Ovary (tissue), 9 donors: Measurements from ENCODE around the gene BCORL1. TPM values are rescaled to one million over a fixed set of nuclear protein-coding genes. Genes with fewer than 3 reads are reported as not detected.

Source experiments
- DNase-seq, 5 donors: peaks; one replicate each; pipeline ENCODE4 v3.0.0-alpha.2; 2019 to 2020
- H3K27ac ChIP-seq, 2 donors: fragments of 200-600 bp; one replicate each; pipeline versions ENCODE4 v1.5.1 to v1.8.0; 2019 to 2022
- H3K27me3 ChIP-seq: fragments of 200-600 bp; one replicate; pipeline ENCODE4 v1.8.0; 2022
- H3K36me3 ChIP-seq: fragments of 200-600 bp; sonication (generic); one replicate; pipeline ENCODE4 v1.5.1; 2019
- H3K4me1 ChIP-seq: one replicate; pipeline ENCODE4 v1.8.1; 2013; ENCODE audit warnings: mild to moderate bottlenecking, moderate library complexity; ENCODE audit not compliant: insufficient read depth
- H3K4me3 ChIP-seq: fragments of 200-600 bp; sonication (generic); one replicate; pipeline ENCODE4 v1.5.1; 2017
- H3K9me3 ChIP-seq, 2 donors: fragments of 200-600 bp in 1 of 2; sonication (generic) in 1 of 2; one replicate each; pipeline versions ENCODE4 v1.5.1 to v1.8.1; 2013 to 2019; ENCODE audit warnings: mild to moderate bottlenecking in 1 of 2, moderate library complexity in 1 of 2
- EP300 ChIP-seq: sonication (generic); formaldehyde crosslinking; IDR thresholded peaks from one replicate; pipeline ENCODE4 v1.6.1; 2017; ENCODE audit warnings: antibody characterized with exemption
- POLR2A ChIP-seq: fragments of 450-650 bp; IDR thresholded peaks from one replicate; pipeline ENCODE4 v1.6.1; 2017; ENCODE audit warnings: antibody characterized with exemption, mild to moderate bottlenecking, moderate library complexity
- WGBS, 3 donors: extraction: QIAGEN DNeasy Blood & Tissue Kit in 1 of 3; methylation state at CpG; one replicate each; pipeline versions ENCODE4 v1.1.5 to v1.1.7; 2013 to 2017; 5-methylcytosine and 5-hydroxymethylcytosine counted together
- intact Hi-C, 4 donors: fragments of 100-400 bp; cut with DNase I; formaldehyde crosslinking; loops; one replicate each; pipeline versions ENCODE4 v1.11.0 to v1.15.1; 2022 to 2023
- polyA plus RNA-seq, 2 donors: library from polyadenylated mRNA; stranded (reverse); fragments of 200-250 nt in 1 of 2; fragments of 350-450 nt in 1 of 2; fragmentation: Illumina TruSeq in 1 of 2; extraction: RNeasy Lipid Tissue Mini Kit (QIAGEN cat#74804) in 1 of 2; gene quantifications; one replicate each; pipeline ENCODE4 v1.2.3, GENCODE V29; 2013 to 2014
- total RNA-seq, 7 donors: library from RNA; depleted of rRNA in 2 of 7; stranded (reverse); fragments of >200 nt in 2 of 7; fragmentation: NEBNext Ultra II Directional in 3 of 7; extraction: Animal tissue kit (Norgen Biotek cat#: 25700) in 3 of 7; gene quantifications; one replicate each; pipeline versions ENCODE4 v1.1.0 to v1.2.4, GENCODE V29; 2016 to 2023
- TF ChIP-seq, protein P1 (sequence below), 3 donors: fragments of 450-650 bp in 2 of 3; fragments of 200-600 bp in 1 of 3; IDR thresholded peaks; one replicate each; pipeline versions ENCODE4 v1.5.1 to v1.8.0; 2016 to 2022; ENCODE audit warnings: antibody characterized with exemption in 3 of 3, mild to moderate bottlenecking in 1 of 3
- donor health status: DM: no; HTN: no; CAD: no; lungs with moderate emphysema.
- donor health status: DM: no; HTN: no; CAD: no.
- donor health status: Bipolar disorder and iron deficiency.
- donor health status: DM: yes; HTN: yes; CAD: no.
- donor health status: DM: no; HTN: no; CAD: no.
- donor health status: DM: yes; HTN: yes; CAD: no.

BCORL1 gene
- total and polyA plus RNA-seq, 9 donors = 3.3 to 45.1 (median 19.3) TPM

- Histone ChIP-seq H3K27me3 (no peaks in the 10 kb centered on the region), H3K4me3 (no peak overlapping the region), H3K27ac (no peak overlapping the region), H3K9me3 (no peaks in the 10 kb centered on the region), H3K36me3 (no peaks in the 10 kb centered on the region), H3K4me1 (no peaks in the 10 kb centered on the region)
- WGBS, 3 donors = 70 to 73% (median 72%) methylated on average over 4 of the region's 4 CpGs
- DNase-seq = no peak
- TF ChIP-seq EP300 (no peak), POLR2A (no peak)
- TF ChIP-seq, protein P1, sequence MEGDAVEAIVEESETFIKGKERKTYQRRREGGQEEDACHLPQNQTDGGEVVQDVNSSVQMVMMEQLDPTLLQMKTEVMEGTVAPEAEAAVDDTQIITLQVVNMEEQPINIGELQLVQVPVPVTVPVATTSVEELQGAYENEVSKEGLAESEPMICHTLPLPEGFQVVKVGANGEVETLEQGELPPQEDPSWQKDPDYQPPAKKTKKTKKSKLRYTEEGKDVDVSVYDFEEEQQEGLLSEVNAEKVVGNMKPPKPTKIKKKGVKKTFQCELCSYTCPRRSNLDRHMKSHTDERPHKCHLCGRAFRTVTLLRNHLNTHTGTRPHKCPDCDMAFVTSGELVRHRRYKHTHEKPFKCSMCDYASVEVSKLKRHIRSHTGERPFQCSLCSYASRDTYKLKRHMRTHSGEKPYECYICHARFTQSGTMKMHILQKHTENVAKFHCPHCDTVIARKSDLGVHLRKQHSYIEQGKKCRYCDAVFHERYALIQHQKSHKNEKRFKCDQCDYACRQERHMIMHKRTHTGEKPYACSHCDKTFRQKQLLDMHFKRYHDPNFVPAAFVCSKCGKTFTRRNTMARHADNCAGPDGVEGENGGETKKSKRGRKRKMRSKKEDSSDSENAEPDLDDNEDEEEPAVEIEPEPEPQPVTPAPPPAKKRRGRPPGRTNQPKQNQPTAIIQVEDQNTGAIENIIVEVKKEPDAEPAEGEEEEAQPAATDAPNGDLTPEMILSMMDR (IDR thresholded peaks at IDR 0.05) = no peak
- intact Hi-C loops = no loop called here
Observed at GRCh38 chrX:130030826-130031225, 48.4 kb downstream of the BCORL1 start.

- 74 to 82% (median 80%) methylated on average over 3 of the region's 3 CpGs for whole genome bisulfite sequencing, 3 donors
- TF ChIP-seq, protein P1 (IDR thresholded peaks at IDR 0.05) = no peak
- no peak for TF ChIP-seq EP300
- no peak for TF ChIP-seq POLR2A
- Histone ChIP-seq H3K4me1 (no peaks in the 10 kb centered on the region), H3K27ac (no peak overlapping the region), H3K27me3 (no peaks in the 10 kb centered on the region), H3K4me3 (no peak overlapping the region), H3K9me3 (no peaks in the 10 kb centered on the region), H3K36me3 (no peaks in the 10 kb centered on the region)
- DNase-seq = no peak
- intact Hi-C loops = no loop called here
Observed at GRCh38 chrX:130032552-130032951, 50.1 kb downstream of the BCORL1 start.

DNA sequence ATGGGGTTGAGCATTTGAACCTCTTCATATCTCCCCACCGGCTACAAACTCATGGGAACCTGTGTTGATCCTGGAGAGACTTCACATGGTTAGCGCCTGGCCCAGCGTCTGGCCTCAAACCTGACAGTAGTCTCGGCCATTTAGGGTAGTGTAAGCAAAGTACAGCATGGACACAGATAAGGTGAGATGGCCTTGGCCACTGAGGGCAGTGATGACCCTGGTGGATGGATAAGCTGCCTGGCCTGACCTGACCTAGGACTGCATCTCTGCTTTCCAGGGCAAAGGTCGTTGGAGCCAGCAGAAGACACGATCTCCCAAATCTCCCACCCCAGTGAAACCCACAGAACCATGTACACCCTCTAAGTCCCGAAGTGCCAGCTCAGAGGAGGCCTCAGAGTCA is 51.7 kb downstream of the BCORL1 start:
- Histone ChIP-seq H3K9me3 (no peaks in the 10 kb centered on the region), H3K4me3 (no peak overlapping the region), H3K27me3 (no peaks in the 10 kb centered on the region), H3K27ac (no peak overlapping the region), H3K36me3 (no peaks in the 10 kb centered on the region), H3K4me1 (no peaks in the 10 kb centered on the region)
- no peak for TF ChIP-seq EP300
- no peak for TF ChIP-seq POLR2A
- TF ChIP-seq, protein P1 (IDR thresholded peaks at IDR 0.05) = no peak
- 69 to 75% (median 73%) methylated on average over 7 of the region's 7 CpGs for WGBS, 3 donors
- DNase-seq = no peak
- intact Hi-C loops = no loop called here

GRCh38 chrX:130039847-130040246 is 57.4 kb downstream of the BCORL1 start:
- H3K4me3 ChIP-seq = no peak overlapping the region
- no peak overlapping the region for H3K27ac ChIP-seq
- intact Hi-C loops = no loop called here
- TF ChIP-seq EP300 (no peak), POLR2A (no peak)
- TF ChIP-seq, protein P1 (IDR thresholded peaks at IDR 0.05) = no peak
- H3K27me3 ChIP-seq = no peaks in the 10 kb centered on the region
- peak in 1 of 5 donors; percentile 14 for DNase-seq
- H3K4me1 ChIP-seq = no peaks in the 10 kb centered on the region
- H3K36me3 ChIP-seq = no peaks in the 10 kb centered on the region
- WGBS, 3 donors = 58 to 64% (median 59%) methylated on average over 2 of the region's 2 CpGs
- no peaks in the 10 kb centered on the region for H3K9me3 ChIP-seq
